ENCODE measurements around the gene GPR68.

GPR68 gene

GRCh38 chr14:91256661-91257060 lies 12.2 kb upstream of the GPR68 start:
- TF ChIP-seq FOXP2 (optimal IDR thresholded peaks at IDR 0.05; ENCODE audit: borderline replicate concordance, extremely low read depth, extremely low read length, insufficient read depth) = no peak
- no peak for TF ChIP-seq SIN3A (IDR thresholded peaks at IDR 0.05; ENCODE audit: borderline replicate concordance, insufficient read depth, low read length)
- TF ChIP-seq POLR2AphosphoS5 (IDR thresholded peaks at IDR 0.05; ENCODE audit: low read depth, low read length) = no peak
- TF ChIP-seq TAF1 (IDR thresholded peaks at IDR 0.05; ENCODE audit: borderline replicate concordance, insufficient read depth, low read length) = no peak
- no peak for TF ChIP-seq REST (IDR thresholded peaks at IDR 0.05; ENCODE audit: insufficient read depth in 1 of 2, low read depth in 2 of 2, low read length in 2 of 2)

GRCh38 chr14:91255026-91255695 lies 10.7 kb upstream of the GPR68 start:
- TF ChIP-seq POLR2AphosphoS5 (IDR thresholded peaks at IDR 0.05; ENCODE audit: low read depth, low read length) (no peak), TAF1 (IDR thresholded peaks at IDR 0.05; ENCODE audit: borderline replicate concordance, insufficient read depth, low read length) (no peak), FOXP2 (optimal IDR thresholded peaks at IDR 0.05; ENCODE audit: borderline replicate concordance, extremely low read depth, extremely low read length, insufficient read depth) (no peak), REST (IDR thresholded peaks at IDR 0.05; ENCODE audit: insufficient read depth in 1 of 2, low read depth in 2 of 2, low read length in 2 of 2) (no peak), SIN3A (IDR thresholded peaks at IDR 0.05; ENCODE audit: borderline replicate concordance, insufficient read depth, low read length) (no peak)

DNA sequence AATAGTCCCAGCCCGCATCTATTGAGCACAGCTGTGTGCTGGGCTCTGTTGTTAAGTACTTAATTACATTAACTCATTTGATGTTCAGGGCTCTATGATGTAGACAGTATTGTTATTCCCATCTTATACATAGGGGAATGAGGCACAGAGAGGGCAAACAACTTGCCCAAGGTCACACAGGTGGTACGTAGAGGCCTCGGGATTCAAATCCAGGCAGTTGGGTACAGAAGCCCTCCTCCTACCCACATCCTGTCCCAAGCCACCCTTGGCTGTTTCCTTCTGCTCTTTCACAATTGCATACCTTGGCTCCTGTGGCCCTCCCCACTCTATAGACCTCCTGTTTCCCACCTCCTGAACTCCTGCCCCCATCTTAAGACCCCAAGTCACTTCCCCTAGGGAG lies 10.0 kb upstream of the GPR68 start:
- TF ChIP-seq REST (IDR thresholded peaks at IDR 0.05; ENCODE audit: insufficient read depth in 1 of 2, low read depth in 2 of 2, low read length in 2 of 2) (no peak), TAF1 (IDR thresholded peaks at IDR 0.05; ENCODE audit: borderline replicate concordance, insufficient read depth, low read length) (no peak), POLR2AphosphoS5 (IDR thresholded peaks at IDR 0.05; ENCODE audit: low read depth, low read length) (no peak), SIN3A (IDR thresholded peaks at IDR 0.05; ENCODE audit: borderline replicate concordance, insufficient read depth, low read length) (no peak), FOXP2 (optimal IDR thresholded peaks at IDR 0.05; ENCODE audit: borderline replicate concordance, extremely low read depth, extremely low read length, insufficient read depth) (no peak)

DNA sequence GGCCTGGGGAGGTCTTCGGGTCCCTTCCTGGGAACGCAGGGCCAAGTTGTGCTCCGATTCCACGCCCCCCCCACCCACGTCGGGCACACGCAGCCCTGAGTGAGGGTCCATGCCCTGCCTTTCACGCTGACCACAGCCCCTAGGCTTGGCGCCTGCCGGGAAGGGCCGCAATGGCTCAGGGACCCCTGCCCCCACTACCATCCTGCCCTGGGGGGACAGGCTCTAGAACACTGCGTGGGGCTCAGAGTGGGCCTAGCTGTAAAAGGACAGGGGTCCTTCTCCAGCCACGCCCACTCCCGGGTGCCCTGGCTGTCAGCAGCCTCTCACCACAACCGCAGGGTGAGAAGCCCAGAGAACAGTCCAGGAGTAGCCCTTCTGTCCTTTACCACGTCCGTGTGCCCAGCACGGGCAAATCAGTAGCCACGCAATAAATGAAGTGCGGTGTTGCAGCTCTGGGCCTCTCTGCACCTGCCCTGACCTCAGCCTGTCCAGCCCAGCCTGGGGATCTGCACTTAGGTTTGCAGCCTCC lies 9.4 kb upstream of the GPR68 start:
- TF ChIP-seq FOXP2 (optimal IDR thresholded peaks at IDR 0.05; ENCODE audit: borderline replicate concordance, extremely low read depth, extremely low read length, insufficient read depth) (no peak), REST (IDR thresholded peaks at IDR 0.05; ENCODE audit: insufficient read depth in 1 of 2, low read depth in 2 of 2, low read length in 2 of 2) (no peak), SIN3A (IDR thresholded peaks at IDR 0.05; ENCODE audit: borderline replicate concordance, insufficient read depth, low read length) (no peak), POLR2AphosphoS5 (IDR thresholded peaks at IDR 0.05; ENCODE audit: low read depth, low read length) (no peak), TAF1 (IDR thresholded peaks at IDR 0.05; ENCODE audit: borderline replicate concordance, insufficient read depth, low read length) (no peak)

Measured in PFSK-1 (cell line).